ENCODE data around the gene TUBA1C. TPM values are rescaled to one million over a fixed set of nuclear protein-coding genes. Genes with fewer than 3 reads are reported as not detected.

The TUBA1C gene
- total RNA-seq, 2 donors from 2014 or later = 600 to 684 TPM

- peaks cover 26% of the 10 kb centered on the region for H3K36me3 ChIP-seq (ENCODE audit: control insufficient read depth, insufficient read depth, low read length)
- H3K4me1 ChIP-seq (ENCODE audit: control insufficient read depth, insufficient read depth, low read length) = peaks cover 4% of the 10 kb centered on the region
- H3K27me3 ChIP-seq (ENCODE audit: control insufficient read depth, insufficient read depth, low read length, poor library complexity, severe bottlenecking) = peaks cover 14% of the 10 kb centered on the region
- peak; percentile 100 for DNase-seq
- Mint-ChIP-seq H3K4me3 (peak within 1 kb of the TSS; percentile 99), H3K9me3 (no peaks in the 10 kb centered on the region), H3K27ac (peak within 1 kb of the TSS; percentile 99), H3K36me3 (ENCODE audit: low read depth) (peaks cover 17% of the 10 kb centered on the region), H3K4me1 (peaks cover 12% of the 10 kb centered on the region), H3K27me3 (ENCODE audit: insufficient read depth) (peaks cover 11% of the 10 kb centered on the region)
- no peaks in the 10 kb centered on the region for H3K9me3 ChIP-seq (ENCODE audit: control insufficient read depth, low read length)
- peak within 1 kb of the TSS; percentile 84 for H3K9ac ChIP-seq (ENCODE audit: extremely low read depth, low read length, poor library complexity, severe bottlenecking)
- H3K4me3 ChIP-seq (ENCODE audit: low read length) = peak within 1 kb of the TSS; percentile 93
- TF ChIP-seq CTCF (conservative IDR thresholded peaks at IDR 0.05) = no peak
- H3K27ac ChIP-seq (ENCODE audit: low read depth, low read length) = no peak within 1 kb of the TSS
- WGBS, 2 experiments (ENCODE audit: insufficient coverage in 1 of 2, insufficient read length in 1 of 2) = 0 to 1% methylated on average over 45 to 65 of the region's 65 CpGs
Observed at GRCh38 chr12:49322708-49323523, 58.0 kb downstream of the TUBA1C start, which contains the start of gene TROAP. Gene TROAP, plus strand, starts transcription at chr12:49323255. Its CDS starts 354 bp downstream, at chr12:49323609.

GRCh38 chr12:49323524-49324097, 58.7 kb downstream of the TUBA1C start:
- WGBS, 2 experiments (ENCODE audit: insufficient coverage in 1 of 2, insufficient read length in 1 of 2) = 14 to 20% methylated on average over 9 to 19 of the region's 19 CpGs
- H3K36me3 ChIP-seq (ENCODE audit: control insufficient read depth, insufficient read depth, low read length) = peaks cover 27% of the 10 kb centered on the region
- Mint-ChIP-seq H3K27ac (peak overlapping the region; percentile 99), H3K27me3 (ENCODE audit: insufficient read depth) (peaks cover 11% of the 10 kb centered on the region), H3K4me1 (peaks cover 12% of the 10 kb centered on the region), H3K36me3 (ENCODE audit: low read depth) (peaks cover 18% of the 10 kb centered on the region), H3K9me3 (no peaks in the 10 kb centered on the region), H3K4me3 (peak overlapping the region; percentile 99)
- no peak for DNase-seq
- H3K9me3 ChIP-seq (ENCODE audit: control insufficient read depth, low read length) = no peaks in the 10 kb centered on the region
- peaks cover 4% of the 10 kb centered on the region for H3K4me1 ChIP-seq (ENCODE audit: control insufficient read depth, insufficient read depth, low read length)
- no peak for TF ChIP-seq CTCF (conservative IDR thresholded peaks at IDR 0.05)
- H3K4me3 ChIP-seq (ENCODE audit: low read length) = peak overlapping the region; percentile 93
- peak overlapping the region; percentile 84 for H3K9ac ChIP-seq (ENCODE audit: extremely low read depth, low read length, poor library complexity, severe bottlenecking)
- H3K27ac ChIP-seq (ENCODE audit: low read depth, low read length) = no peak overlapping the region
- H3K27me3 ChIP-seq (ENCODE audit: control insufficient read depth, insufficient read depth, low read length, poor library complexity, severe bottlenecking) = peaks cover 11% of the 10 kb centered on the region

Other genes starting within 250 kb of the TUBA1C start
- 10 to 100 TPM; 27.6 to 38.1 TPM for gene PRKAG1, start 246.3 kb upstream of the TUBA1C start, total RNA-seq
- 100 to 1,000 TPM; 118 to 123 TPM for gene KMT2D, start 204.3 kb upstream of the TUBA1C start, total RNA-seq
- gene RHEBL1, start 195.1 kb upstream of the TUBA1C start, total RNA-seq = 1 to 10 TPM; 2.5 to 3.2 TPM
- gene DHH, start 170.3 kb upstream of the TUBA1C start, total RNA-seq = under 1 TPM; 0.15 to 0.51 TPM
- 10 to 100 TPM; 89.5 to 98.6 TPM for gene LMBR1L, start 154.2 kb upstream of the TUBA1C start, total RNA-seq
- gene TUBA1B, start 133.7 kb upstream of the TUBA1C start, total RNA-seq = 1,000 to 10,000 TPM; 1,474 to 1,587 TPM
- gene TUBA1A, start 76.0 kb upstream of the TUBA1C start, total RNA-seq = 100 to 1,000 TPM; 166 to 298 TPM
- gene PRPH, start 30.1 kb downstream of the TUBA1C start, total RNA-seq = under 1 TPM; 0.42 to 0.51 TPM
- gene TROAP, start 58.2 kb downstream of the TUBA1C start, total RNA-seq = 10 to 100 TPM; 60.5 to 87.4 TPM
- gene C1QL4, start 72.1 kb downstream of the TUBA1C start, total RNA-seq = under 1 TPM; 0.20 to 0.38 TPM
- gene DNAJC22, start 81.8 kb downstream of the TUBA1C start, total RNA-seq = 1 to 10 TPM; 1.9 to 4.6 TPM
- gene SPATS2, start 102.4 kb downstream of the TUBA1C start, total RNA-seq = 10 to 100 TPM; 50.2 to 64.8 TPM